ENCODE results near the gene ERMARD.
"Not testable (repeated sequence)": the region's sequence is repeated elsewhere in the genome, so short reads cannot be mapped to it uniquely, and the experiment has no call there.

Gene ERMARD

DNA sequence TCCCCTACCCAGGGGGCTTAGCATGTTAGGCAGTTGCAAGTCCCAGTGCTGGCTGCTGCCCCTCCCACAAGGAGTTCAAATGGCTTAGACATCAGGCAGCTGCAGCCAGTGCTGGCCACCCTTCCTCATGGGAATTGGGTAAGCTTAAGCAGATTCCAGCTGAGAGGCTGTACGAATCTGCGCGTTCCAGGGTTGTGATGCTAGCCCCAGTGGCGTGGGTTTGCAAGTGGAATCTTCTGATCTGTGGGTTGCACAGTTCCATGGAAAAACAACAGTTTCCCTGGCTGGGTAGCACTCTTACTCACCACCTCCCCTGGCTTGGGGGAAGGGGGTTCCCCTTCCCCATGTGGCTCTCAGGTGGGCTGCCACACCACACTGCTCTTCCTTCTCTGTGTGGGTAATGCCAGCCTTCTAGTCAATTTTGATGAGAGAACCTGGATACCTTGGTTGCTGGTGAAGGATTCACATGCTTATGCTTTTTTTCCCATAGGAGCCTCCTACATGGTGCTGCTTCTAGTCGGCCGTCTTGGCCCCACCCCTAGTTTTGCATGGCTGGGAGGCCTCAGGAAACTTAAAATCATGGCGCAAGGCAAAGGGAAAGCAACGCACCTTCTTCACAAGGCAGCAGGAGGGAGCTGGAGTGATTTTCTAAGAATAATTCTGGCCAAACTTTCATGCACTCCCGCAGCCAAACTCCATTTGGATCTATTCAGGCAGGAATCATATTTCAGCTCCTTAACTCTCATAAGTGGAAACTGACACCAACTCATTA, 13.0 kb upstream of the ERMARD start:
- peak; percentile 8 for DNase-seq

DNA sequence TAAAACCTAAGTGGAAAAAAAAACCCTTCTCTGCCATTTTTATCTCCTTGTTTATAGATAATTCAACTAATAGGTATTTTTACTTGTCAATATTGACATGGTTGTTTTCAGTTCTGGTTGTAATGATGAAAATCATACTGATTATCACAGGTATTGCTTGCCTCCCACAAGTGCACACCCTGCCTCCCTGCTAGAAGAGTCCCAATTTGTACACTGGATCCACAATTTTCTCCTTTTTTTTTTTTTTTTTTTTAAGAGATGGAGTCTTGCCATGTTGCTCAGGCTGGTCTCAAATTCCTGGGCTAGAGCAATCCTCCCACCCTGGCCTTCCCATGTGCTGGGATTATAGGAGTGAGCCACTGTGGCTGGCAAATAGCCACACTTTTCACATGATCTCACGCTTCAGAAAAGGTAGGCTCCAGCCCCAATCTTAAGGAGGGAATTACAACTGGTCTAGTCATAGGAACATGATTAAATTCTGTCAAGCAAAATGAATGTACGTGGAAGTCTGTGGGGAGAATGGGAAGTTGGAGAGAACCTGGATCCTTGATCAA, 12.4 kb upstream of the ERMARD start:
- peak; percentile 9 for DNase-seq

GRCh38 chr6:169741344-169741743, 10.1 kb upstream of the ERMARD start:
- DNase-seq: no peak

- DNase-seq: no peak
Measured at GRCh38 chr6:169745405-169745804, 6.0 kb upstream of the ERMARD start.

DNA sequence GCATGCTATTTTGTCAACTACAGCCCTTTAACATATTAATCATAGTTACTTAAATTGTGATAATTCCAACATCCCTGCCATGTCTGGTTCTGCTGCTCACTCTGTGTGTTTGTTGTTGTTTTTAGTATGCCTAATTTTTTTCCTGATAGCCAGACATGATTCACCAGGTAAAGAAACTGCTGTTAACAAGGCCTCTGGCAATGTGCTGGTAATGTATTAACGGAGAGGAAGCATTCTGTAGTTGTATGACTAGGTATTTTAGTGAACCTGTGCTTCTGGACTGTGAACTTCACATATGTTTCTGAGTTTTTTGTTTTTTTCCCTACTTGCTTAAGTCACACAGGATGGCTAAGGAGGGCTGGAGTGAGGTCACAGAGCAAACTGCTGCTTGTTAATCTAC, 4.9 kb upstream of the ERMARD start:
- no peak for DNase-seq

DNA sequence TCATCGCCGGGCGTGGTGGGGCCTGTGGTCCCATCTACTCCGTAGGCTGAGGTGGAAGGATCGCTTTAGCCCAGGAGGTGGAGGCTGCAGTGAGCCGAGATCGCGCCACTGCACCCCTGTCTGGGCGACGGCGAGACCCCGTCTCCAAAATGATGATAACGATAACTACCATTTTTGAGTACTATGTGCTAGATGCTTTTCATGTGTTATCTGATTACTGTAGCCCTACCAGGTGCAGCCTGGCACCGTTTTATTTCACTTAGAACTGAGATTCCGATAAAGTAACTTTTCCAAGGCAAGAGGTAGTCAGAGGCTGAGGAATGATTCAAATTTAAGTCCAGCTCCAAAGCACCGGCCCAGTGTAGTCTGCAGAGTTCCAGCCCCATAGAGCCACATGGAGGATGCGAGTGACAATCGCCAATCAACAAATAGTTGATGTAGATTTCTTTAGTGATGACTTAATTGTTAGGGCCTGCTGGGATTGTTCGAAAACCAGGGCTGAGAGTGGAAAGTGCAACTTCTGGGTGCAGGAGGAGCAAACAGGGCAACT, 727 bp downstream of the ERMARD start:
- DNase-seq: no peak

DNA sequence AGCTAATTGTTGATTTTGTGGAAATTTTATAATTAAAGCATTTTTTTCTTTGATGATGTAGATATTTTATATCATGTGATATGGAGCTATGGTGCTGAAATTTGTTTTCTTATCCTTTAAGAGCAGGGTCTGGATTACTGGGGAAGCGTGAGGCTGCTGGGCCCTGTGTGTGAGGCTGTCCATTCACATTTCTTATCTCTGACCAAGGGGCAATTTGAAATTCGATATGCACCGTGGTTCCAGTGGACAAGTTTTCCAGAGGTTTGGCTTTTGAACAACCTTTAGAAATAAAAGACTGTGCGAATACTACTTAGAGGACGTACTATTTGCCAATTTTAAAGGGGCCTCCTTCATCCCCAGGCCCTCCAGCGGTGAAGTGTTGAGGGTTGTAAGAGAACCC, 3.7 kb downstream of the ERMARD start:
- DNase-seq: no peak

GRCh38 chr6:169763308-169763707, 11.9 kb downstream of the ERMARD start:
- DNase-seq: no peak

- no peak for DNase-seq
Measured at GRCh38 chr6:169763881-169764280, 12.5 kb downstream of the ERMARD start.

DNA sequence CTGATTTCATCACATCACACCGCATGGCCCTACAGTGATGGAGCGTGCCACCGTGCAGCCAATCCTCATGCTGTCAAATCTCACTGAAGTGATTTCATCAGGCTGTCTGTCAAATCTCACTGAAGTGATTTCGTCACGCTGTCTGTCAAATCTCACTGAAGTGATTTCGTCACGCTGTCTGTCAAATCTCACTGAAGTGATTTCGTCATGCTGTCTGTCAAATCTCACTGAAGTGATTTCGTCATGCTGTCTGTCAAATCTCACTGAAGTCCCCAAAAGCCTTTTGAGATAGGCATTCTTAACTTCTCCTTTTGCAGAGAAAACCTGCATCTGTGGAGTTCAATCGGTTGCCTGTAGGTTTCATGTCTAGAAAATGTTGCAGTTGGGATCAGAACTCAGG, 14.4 kb downstream of the ERMARD start:
- DNase-seq: not testable (repeated sequence)

DNA sequence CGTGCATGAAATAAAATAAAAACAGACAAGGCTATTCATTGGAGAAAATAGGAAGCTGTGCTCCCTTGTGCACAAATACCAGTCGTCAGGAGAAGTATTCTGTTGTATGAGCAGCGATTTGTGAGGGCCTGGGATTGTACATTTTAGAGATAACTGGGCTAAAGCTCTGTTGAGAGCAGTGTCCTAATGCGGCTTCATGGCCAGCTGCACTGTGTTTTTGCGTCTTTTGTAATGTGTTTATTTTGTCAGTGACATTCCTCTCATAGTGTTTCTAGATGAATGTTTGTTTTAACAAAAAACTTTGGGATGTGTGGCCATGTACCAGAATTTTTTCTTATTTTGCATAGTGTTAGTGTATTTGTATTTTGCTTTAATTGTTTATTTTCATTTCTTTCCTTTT, 14.8 kb downstream of the ERMARD start:
- no peak for DNase-seq

- no peak for DNase-seq
Measured at GRCh38 chr6:169766921-169767736, 15.7 kb downstream of the ERMARD start.

DNA sequence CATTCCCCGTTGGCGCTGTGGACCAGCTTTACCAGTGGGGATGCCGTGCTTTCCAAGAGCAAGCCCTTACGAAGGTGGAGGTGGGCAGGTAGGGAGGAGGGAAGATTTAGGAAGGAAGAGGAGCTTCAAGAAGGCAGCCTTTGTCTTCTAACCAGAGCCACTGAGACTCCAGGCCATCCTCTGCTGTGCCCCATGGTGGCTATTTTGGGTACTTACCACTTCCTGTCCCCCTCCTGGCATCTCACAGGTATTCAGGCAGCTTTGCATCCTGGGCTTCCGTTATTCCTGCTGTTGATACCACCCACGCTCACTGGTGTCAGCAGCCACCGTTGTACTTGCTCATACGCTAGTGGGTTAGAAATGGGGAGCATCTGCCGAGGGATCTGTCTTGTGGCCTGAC, 22.9 kb downstream of the ERMARD start:
- DNase-seq: no peak

GRCh38 chr6:169775321-169775720, 23.9 kb downstream of the ERMARD start:
- DNase-seq: no peak

GRCh38 chr6:169776379-169776778, 25.0 kb downstream of the ERMARD start:
- DNase-seq: no peak

- DNase-seq: no peak
Measured at GRCh38 chr6:169777896-169778295, 26.5 kb downstream of the ERMARD start.

DNA sequence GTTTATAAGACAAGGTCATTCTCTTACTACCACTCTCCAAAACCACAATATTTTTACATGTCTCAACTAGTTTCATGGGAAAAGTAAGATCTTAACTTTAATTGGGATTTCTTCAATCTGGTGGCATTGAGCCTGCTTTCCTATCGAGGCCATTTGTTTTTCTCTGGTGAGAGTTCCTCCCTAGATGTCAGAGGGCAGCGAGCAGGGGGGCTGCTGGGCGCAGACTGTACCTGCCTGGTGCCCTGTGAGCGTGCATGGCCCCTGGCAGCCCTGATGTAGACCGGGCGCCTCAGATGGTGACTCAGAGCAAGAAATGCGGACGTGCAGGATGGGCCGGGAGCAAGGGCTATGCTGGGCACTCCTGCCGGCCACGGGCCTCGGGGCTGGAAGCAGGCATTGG, 27.2 kb downstream of the ERMARD start:
- DNase-seq: no peak

- DNase-seq: no peak
Measured at GRCh38 chr6:169779092-169779815, 27.8 kb downstream of the ERMARD start.

DNA sequence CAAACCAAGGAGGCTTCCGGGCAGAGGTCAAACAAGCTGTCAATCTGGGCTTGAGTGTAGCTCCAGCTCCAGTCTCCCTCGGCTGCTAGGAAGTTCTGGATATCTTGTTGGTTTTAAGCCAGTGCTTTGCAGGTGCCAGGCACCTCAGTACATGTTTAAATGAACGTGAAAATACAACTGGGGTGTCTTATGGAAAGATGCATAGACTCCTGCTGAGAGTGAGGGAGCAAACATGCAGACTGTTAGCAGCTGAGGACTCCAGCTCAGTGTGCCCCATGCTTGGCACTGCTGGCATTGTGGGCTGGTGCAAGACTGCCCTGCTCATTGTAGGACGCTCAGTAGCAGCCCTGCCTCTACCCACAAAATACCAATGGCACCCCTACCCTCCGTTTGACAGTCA, 28.5 kb downstream of the ERMARD start:
- DNase-seq: no peak

DNA sequence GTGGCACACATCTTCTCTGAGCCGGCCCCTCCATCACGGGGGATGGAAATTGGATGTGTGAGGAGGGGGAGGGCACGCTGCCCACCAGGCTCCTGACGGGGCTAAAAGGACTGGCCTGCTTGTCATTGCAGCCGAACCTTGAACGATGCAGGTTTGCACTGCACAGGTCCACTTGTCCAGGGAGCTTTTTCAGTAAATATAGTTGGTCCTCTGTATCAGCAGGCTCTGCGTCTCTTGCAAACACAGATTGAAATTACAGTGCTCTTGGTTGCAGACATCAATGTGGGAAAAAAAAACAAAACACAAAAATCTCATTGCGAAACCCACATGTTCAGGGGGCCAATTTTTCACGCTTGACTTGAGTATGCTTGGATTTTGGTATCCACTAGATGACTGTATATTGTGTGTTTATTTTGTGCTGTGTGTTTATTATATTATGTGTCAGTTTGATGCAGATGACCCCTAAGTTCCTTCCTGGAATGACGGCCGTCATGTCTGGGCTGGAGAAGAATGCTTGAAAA, 29.2 kb downstream of the ERMARD start:
- DNase-seq: no peak

- no peak for DNase-seq
Measured at GRCh38 chr6:169782966-169783365, 31.5 kb downstream of the ERMARD start.

DNA sequence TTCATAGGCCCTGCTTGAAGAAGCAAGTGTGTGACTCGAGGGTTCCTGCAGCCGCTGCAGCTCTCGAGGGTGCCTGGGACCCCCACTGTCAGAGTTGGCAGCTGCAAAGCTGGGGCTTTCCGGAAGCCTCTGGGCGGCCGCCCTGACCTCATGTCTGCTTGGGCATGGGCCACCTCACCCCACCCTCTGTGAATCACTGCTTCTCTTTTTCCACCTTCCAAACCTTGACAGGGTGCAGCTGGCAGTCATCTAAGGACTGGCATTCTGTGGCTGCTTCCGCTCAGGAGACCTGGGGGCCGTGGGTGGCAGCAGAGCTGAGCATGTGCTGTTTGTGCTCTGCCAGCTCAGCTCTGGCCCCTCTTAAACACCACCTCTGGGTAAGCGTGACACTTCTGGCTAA, 32.0 kb downstream of the ERMARD start:
- DNase-seq: no peak

Measured in fibroblast of upper back skin (primary cell).